Activated T-cell treated with anti-CD3 and anti-CD28 coated beads, Interleukin-2, amount 50 U/mL, for 1 hour (primary cell): ENCODE results near the gene SZT2.
"Not testable (repeated sequence)": the region's sequence is repeated elsewhere in the genome, so short reads cannot be mapped to it uniquely, and the experiment has no call there.

Source experiments
- DNase-seq: peaks from one replicate; pipeline ENCODE4 v3.0.0-alpha.2; 2020

Gene SZT2

DNA sequence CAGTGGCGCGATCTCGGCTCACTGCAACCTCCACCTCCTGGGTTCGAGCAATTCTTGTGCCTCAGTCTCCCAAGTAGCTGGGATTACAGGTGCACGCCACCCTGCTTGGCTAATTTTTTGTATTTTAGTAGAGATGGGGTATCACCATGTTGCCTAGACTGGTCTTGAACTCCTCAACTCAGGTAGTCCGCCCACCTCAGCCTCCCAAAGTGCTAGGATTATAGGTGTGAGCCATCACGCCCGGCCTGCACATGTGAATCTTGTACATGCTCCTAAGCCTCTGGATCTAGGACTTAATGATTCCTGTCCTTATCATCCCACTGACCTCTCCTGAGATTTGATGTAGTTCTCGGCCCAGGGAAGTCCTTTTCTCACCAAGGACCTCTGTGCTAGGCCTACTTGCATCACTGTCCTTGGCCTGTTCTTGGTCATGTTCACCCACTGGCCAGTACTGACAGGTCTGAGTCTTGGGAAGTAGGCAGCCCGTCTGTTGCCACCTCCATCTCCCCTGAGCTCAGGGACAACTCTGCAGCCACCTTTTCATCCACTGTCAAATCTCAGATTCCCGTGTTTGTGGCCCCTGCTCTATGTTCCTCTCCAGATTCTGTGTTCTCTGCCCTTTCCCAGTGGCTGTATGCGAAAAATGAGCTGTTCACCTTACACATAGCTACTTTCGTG is 54.6 kb downstream of the SZT2 start:
- no peak for DNase-seq

DNA sequence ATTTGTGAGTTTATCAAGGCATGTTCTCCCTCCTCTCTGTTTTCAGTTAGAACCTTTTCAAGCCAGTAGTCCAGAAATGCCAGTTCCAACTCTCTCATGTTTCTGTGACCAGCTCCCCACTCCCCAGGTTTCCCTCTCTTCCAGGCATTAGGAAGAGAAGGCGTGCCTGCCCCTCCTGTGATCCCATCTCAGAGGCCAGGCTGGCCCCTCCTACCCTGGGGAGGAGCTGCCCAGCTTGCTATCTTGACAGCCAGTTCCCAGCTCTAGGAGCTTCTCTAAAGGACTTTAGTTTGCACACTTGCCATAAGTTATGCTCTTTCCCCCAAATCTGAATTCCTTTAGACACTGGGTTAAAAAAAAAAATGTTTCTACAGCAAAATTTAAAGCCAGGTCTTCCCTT is 55.1 kb downstream of the SZT2 start:
- DNase-seq: no peak

DNA sequence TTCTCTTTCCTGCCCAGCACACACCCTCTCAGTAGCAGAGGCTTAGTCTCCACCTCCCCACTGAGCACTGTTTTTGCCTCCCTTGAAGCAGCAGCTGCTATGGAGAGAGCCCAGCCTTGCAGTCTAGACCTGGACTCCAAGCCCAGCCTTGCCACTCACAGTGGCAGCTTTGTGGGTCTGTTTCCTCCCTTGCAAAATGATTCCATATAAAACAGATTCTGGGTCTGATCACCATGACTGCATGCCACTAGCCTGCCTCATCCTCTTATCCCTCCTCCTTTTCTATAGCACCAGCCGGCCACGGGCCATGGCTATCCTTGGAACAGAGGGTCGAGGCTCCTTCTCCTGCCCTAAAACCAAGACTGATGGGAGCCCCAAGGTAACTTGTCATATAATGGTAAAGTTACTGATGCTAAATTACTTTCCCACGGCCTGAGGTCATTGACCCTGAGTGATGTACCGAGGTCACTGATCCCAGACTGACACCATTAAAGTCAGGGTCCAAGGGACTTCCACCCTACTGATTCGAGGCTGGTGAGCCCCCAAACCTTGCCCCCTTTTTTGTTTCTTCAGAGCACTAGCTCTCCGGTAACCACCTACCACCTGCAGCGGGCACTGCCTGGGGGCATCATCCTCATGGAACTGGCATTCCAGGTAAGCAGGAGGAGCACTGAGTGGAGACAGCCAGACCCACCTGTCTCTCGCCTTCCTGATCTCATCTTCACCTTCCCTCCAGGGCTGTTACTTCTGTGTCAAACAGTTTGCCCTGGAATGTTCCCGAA is 56.1 kb downstream of the SZT2 start:
- peak; percentile 9 for DNase-seq

DNA sequence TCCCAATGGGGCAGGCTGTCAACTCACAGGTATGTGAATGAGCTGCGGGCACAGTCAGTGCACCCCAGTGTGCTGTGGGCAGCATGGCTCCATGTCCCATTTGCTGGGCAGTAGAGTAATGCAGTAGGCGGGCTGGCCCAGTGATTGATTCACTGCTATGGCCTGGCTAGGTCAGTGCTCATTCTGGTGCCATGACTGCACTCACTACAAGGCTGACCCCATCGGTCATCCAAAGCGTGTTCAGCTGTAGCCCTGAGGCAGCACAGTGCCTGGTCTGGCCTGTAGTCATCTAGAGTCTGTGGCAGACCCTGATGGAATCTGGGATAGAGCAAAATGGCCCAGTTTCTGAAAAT is 56.7 kb downstream of the SZT2 start:
- DNase-seq: peak; percentile 6

DNA sequence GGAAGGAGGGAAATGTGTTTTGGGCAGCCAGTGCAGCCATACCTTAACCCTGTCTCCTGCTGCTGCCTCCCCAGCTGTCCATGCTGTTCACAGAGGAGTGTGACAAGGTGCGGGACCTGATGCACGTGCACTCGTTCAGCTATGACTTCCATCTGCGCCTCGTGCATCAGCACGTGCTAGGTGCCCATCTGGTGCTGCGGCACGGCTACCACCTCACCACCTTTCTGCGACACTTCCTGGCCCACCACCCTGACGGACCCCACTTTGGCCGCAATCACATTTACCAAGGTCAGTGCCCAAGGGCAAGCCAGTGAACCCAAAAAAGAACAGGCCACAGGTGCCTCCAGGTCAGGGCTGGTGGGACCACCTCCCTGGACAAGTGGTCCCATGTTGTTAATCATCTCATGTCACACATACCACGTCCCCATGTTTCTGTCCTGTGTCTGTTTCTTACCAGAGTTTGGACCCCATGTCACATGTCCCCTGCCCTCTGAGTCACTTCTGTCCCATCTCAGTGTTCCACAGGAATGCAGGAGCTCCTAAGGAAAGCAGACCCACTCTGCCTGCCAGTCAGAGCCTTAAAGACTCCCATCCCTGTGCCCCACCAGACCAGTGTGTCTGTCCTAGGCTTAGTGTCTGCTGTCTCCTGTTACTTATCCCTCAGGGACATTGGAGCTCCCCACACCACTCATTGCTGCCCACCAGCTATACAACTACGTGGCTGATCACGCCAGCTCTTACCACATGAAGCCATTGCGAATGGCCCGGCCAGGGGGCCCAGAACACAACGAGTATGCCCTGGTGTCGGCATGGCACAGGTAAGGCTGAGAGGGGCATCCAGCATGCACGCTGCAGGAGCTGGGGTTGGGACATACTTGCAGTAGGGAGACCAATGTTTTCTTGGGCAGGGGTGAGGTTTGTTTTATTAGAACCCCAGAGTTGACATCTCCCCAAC is 57.5 kb downstream of the SZT2 start:
- DNase-seq: peak; percentile 9

DNA sequence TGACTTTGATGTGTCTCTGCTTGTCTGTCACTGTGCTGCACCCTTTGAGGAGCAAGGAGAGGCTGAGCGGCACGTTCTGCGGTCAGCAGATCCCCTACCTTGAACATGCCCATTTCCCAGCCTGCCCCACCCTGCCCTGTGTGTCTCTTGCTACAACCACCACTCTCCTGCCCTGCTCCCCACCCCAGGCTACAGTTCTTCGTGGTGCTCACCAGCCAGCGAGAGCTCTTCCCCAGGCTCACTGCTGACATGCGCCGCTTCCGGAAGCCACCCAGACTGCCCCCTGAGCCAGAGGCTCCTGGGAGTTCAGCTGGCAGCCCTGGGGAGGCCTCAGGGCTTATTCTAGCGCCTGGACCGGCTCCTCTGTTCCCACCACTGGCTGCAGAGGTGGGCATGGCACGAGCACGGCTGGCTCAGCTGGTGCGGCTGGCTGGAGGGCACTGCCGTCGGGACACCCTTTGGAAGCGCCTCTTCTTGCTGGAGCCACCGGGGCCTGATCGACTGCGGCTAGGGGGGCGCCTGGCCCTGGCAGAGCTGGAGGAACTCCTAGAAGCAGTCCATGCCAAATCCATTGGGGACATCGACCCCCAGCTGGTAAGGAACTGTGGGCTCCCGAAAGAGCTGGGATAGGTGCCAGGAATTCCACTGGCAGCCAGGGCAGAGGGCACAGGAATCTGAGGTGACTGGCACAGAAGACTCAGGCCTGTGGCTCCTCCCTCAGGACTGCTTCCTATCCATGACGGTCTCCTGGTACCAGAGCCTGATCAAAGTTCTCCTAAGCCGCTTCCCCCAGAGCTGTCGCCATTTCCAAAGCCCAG is 58.4 kb downstream of the SZT2 start:
- DNase-seq: peak; percentile 8

DNA sequence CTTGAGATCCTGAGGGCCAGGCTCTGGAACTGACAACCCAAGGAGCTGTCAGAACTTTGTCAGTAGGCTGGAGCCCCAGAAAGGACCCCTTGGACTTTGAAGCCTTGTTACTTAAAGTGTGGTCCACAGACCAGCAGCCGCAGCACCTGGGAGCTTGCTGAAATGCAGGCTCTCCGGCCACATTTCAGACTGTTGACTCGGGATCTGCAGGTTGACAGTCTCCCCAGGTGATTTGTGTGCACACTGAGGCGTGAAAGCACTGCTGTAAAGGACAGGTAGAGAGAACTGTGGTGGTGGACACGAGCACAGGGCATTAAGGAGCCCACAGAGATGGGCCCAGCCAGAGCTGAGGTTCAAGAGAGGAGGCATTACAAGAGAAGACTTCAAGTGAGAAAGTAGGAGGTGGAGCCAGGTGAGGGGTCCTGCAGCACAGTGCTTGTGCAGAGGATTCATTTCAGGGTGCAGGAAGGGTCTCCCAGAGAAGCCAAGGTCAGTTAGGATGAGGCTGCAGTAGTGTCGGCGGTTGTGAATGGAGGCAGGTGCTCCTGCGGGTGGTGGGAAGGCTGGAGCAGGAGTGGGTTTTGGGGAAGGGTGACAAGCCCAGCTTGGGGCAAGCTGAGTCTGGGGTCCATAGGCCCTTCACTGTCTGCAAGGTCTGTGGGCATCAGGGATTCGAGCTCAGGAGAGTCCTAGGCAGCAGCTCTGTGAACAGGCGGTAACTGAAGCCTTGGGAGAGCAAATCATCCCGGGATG is 59.4 kb downstream of the SZT2 start:
- no peak for DNase-seq

DNA sequence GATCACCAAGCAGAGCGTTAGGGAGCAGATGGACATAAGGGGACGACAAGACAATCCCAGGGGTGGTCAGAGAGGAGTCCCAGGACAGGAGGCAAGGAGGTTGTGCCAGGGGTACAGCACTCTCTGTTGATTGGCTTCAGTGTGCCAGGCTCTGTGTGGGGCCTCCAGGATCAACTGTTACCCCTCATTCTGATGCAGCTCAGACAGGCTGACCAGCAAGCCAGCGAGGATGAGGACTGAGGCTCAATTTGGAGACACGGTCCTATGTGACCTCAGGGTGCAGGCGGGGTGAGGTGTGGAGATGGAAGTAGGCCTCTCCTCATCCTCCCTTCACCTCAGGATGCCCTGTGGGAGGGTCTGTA is 60.0 kb downstream of the SZT2 start:
- no peak for DNase-seq

DNA sequence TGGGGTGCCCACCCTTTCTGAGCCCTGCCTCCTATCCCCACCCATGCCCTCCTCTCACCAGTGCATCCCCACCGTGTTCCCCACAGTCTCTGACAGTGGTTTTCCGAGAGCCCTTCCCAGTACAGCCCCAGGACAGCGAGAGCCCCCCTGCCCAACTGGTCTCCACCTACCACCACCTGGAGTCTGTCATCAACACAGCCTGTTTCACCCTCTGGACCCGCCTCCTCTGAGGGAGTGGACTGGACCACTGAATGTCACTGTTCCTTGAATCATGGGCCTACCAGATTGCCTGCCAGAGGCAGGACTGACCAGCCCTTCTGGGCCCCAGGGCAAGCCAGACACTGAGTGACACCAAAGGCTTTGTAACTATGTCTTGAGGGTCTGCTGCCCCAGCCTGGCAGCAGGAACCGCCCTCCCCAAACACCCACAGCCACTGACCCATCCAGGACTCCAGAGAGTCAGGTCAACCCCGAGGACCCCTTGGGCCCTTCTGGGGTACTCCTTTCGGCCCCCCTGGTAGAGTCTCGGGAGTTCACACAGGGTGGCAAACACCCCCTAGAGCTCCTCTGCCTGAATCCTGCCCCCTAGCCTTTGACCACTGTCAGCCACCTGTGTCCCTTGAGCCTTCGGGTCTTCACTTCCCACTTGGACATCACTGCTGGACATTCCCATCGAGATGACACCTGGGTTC is 60.7 kb downstream of the SZT2 start:
- no peak for DNase-seq

DNA sequence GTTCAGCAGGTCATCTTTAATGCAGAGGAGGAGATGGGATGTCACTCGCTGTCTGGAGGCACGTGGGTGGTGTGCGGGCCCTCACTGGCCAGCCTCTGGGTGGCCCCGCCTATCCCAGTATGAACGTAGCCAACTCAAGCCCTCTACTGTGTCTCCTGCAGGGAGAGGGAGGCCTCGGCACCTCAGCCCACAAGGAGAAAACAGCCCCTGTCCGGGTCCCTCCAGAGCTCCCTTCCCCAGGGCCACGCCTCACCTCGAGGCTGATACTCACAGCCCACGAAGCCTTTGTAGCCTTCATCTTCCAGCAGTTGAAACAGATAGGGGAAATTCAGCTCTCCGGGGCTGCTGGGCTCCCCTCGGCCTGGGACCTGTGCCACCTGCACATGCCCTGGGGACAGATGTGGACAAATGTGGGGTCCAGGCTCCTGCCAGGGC is 61.5 kb downstream of the SZT2 start:
- DNase-seq: no peak

DNA sequence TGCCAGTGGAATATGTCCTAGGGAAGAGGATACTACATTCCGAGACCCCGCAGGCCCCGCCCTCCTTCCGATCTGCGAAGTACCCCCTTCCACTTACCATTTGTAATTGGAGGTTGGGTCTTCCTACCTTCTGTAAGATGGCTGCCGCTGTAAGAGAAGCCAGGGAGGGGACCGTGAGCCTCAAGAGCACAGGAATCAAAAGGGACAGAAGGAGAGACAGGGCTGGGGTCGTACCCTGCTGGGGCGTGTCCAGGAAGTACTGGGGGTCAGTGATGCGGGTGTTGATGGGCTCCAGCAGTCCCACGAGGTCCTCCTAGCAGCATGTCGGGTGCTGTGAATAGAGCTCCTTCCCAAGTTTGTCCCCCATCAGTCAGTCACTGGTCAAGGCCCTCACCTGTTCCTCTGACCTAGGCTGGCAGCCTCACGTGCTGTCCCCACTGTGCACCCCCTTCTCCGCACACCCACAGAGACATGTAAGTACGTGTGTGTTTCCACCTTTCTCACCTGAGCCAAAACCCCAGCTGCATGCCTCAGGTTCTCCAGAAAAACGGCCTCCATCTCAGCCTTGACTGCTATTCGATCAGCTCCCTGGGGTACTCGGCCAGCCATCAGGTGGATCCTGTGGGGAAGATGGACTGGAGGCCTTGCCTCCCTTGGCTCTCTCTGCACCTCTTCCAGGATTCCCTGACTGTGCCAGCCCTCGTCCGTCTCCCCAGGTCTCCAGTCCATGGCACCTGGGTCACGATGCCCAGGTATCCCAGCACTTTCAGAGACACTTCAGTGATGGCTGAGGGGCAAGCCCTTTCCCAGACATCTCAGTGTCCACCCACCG is 62.2 kb downstream of the SZT2 start:
- no peak for DNase-seq

DNA sequence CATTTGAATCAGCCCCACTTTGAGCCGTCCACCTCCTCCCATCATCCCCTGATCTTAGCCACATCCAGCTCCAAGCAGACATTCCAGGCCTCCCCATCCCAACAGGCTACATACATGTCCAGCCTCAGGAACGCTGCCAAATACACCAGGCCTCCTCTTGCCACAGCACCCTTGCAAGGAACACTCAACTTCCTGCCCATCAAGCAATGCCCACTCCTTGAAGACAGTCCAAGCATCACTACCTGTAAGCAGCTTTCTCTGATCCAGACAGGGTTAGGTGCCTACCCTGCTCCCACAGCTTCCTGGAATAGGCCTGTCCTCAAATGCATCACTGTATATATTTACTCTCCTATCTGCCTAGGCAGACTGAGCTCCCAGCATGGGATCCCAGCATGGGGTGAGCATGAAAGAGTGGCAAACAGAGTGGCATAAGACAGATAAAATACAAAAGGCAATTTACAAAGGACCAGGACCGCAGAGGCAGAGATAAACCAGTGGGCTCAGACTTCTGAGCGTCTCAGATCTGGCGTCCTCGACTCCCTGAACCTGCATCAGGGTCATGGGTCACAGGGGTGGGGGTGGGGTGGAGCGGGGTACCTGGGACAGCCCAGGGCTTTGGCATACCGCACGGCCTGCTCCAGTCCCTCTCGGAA is 63.2 kb downstream of the SZT2 start:
- no peak for DNase-seq

DNA sequence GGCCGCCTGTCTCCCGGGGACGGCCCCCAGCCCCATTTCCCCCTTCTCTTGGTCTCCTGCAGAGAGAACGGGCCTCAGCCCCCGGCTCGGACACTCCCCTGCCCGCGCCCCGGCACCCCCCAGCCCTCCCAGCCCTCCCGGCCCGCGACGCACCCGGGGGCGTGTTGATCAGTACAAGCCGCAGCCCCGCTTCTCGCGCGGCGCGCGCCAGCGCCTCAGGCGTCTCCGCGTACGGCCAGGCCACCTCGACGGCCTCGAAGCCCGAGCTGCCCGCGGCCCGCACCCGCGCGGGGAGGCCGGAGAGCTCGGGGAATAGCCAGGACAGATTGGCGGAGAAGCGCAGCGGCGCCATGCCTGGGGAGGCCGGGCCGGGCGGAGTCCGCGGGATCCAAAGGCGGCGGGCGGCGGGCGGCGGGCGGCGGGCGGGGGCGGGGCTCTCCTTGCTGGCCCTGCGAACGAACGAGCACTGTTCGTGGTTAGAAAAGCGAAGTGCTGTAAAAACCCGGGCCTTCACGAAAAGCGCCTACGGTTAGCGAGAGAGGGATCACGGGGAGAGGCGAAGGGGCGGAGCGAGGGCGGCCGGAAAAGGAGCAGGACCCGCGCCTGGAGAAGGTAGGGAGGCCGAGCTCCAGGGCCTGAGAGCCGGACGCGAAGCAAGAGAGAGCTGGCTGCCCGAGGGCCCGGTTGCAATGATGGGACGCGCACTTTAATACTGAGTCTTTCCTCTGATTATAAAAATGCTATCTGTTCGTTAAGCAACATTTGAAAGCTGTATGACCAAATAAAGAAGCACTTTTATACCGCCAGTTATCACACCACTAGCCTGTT is 64.0 kb downstream of the SZT2 start, which contains the start of gene HYI:
TSS of gene HYI (minus strand) at position 490 of the 828 bp plus-strand sequence. CDS start at position 352, 138 bp downstream.
- peak; percentile 65 for DNase-seq

DNA sequence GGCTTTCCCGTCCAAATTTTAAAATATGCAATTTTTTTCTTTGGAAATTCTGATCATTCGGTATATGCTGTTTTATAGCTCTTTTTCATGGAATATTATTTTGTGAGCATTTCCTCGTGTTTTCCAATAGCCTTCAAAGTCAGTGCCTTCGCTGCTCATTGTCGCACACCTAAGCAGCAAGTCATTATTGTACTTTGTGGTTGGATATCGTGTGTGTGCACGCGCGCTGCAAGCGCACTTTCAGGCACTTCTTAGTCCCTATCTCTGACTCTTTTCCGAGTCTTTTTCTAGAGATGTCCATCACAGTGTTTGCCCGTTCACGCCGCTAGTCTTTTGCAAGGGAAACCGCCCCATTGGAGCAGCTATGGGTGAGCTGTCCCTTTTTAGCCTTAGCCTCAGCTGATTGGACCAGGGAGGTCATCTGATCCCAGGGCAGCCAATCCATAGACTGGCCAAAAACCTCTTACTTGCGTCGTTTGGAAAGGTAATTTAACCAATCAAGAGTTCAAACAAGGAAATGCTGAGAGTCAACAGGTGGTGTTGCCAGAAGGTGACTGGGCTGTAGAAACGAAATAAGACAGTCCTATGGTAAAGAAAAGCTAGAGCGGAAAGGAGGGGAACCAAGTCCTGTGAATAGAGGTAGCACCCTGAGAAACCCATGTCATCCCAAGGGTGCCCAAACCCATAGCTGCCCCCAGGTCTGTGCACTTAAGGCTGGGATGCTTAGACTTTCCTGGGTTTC is 64.7 kb downstream of the SZT2 start:
- DNase-seq: peak; percentile 45

DNA sequence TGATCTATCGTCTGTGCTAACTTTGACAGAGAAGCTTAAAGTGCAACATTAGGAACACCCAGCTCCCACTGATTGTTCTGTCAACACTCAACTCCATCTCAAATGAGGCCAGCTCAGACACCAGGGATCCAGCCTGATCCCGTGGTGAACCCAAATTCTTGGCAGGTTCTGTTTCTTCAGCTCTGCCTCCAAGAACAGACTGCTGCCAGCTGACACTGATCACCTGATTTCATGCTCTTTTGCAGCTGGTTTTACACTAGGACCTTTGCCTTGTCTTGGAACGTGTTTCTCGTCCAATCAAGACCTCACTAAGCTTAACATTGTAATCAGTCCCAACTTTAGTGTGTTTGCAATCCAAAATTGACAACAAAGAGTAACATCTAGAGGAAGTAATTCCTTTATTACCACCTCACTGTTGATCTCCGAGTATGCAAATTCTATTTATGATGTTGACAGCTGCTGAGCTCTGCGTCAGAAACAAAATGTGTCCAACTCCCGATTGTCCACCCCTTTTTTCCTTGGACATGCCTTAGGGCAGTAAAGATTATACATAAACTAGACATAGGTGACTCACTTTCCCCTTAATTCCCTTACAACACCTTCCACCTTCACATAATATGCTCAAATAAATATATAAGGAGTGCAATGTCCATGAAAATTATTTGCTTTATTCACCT is 65.7 kb downstream of the SZT2 start:
- no peak for DNase-seq

DNA sequence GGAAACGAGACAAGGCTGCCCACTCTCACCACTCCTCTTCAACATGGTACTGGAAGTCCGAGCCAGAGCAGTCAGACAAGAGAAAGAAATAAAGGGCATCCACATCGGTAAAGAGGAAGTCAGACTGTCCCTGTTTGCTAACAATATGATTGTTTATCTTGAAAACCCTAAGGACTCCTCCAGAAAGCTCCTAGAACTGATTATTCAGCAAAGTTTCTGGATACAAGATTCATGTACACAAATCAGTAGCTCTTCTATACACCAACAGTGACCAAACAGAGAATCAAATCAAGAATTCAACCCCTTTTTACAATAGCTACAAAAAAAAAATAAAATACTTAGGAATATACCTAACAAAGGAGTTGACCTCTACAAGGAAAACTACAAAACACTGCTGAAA is 68.7 kb downstream of the SZT2 start:
- not testable (repeated sequence) for DNase-seq

DNA sequence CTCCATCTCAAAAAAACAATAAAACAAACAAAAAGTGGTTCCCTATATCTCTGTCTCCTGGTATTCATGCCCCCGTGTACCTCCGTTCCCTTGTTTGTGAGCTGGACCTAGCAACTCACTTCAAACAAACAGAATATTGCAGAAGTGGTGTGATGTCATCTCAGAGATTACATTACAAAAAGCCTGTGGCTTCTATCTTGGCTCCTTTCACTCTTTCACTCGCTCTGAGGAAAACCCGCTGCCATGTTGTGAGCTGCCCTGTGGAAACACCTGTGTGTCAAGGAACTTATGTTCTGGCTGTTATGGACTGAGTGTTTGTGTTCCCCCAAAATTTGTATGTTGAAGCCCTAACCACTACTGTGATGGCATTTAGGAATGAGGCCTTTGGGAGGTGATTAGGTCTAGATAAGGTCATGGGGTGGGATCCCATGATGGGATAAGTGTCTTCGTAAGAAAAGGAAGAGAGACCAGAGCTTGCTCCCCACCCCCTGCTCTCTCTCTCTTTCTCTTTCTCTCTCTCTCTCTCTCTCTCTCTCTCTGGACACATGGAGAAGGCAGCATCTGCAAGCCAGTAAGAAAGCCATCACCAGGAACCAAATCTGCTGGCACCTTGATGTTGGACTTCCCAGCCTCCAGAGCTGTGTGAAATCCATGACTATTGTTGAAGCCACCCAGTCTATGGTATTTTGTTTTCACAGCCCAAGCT is 71.4 kb downstream of the SZT2 start:
- no peak for DNase-seq
